Erythroblast (primary cell): ENCODE data around the gene TSEN15.

ENCODE experiments used
- GATA1 ChIP-seq: IDR thresholded peaks from 2 replicates; pipeline ENCODE4 v1.6.1; 2011; ENCODE audit warnings: low read depth, mild to moderate bottlenecking, control low read depth, low read length, moderate library complexity
- POLR2A ChIP-seq: IDR thresholded peaks from 2 replicates; pipeline ENCODE4 v1.6.1; 2011; ENCODE audit warnings: mild to moderate bottlenecking, low read length

- no peak for TF ChIP-seq POLR2A
- no peak for TF ChIP-seq GATA1
Observed at GRCh38 chr1:184021728-184022127, 29.8 kb upstream of the TSEN15 start.
